ENCODE measurements around the gene WWC2.

- TF ChIP-seq CTCF (IDR thresholded peaks at IDR 0.05; ENCODE audit: low read depth, low read length) (no peak), POLR2A (IDR thresholded peaks at IDR 0.05; ENCODE audit: extremely low read depth, insufficient read length) (no peak), MYC (IDR thresholded peaks at IDR 0.05; ENCODE audit: low read depth, low read length) (no peak)
- TF ChIP-seq, protein P1, sequence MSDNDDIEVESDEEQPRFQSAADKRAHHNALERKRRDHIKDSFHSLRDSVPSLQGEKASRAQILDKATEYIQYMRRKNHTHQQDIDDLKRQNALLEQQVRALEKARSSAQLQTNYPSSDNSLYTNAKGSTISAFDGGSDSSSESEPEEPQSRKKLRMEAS (IDR thresholded peaks at IDR 0.05; ENCODE audit: low read depth, low read length) = no peak
These were observed 221.4 kb downstream of the WWC2 start, which contains the start of gene CLDN22 for GRCh38 chr4:183320211-183321059.

Data from NB4 (cell line).